DMS53 treated with DMSO at 0.1 percent for 48 hours (cell line): ENCODE results near the gene VAMP2.

Source experiments
- DNase-seq: peaks from one replicate; lab custom pipeline; 2025; ENCODE audit not compliant: unreplicated experiment; lab: John Stamatoyannopoulos, UW

The VAMP2 gene

GRCh38 chr17:8162233-8162996, at the start of gene VAMP2:
VAMP2 (minus strand) TSS chr17:8162948; CDS start chr17:8162879, 69 bp downstream.
- peak; percentile 58 for DNase-seq

- DNase-seq, result no peak
These were observed 48.2 kb upstream of the VAMP2 start for GRCh38 chr17:8210761-8211458.

GRCh38 chr17:8209907-8210760, 47.4 kb upstream of the VAMP2 start, which contains the start of gene AURKB:
AURKB (minus strand) TSS chr17:8210575; CDS start chr17:8210224, 351 bp downstream.
- DNase-seq, result peak; percentile 93

- DNase-seq, result no peak
These were observed 43.8 kb upstream of the VAMP2 start for GRCh38 chr17:8206536-8206935.

GRCh38 chr17:8204761-8205555, 42.2 kb upstream of the VAMP2 start:
- no peak for DNase-seq

GRCh38 chr17:8192070-8192815, 29.5 kb upstream of the VAMP2 start:
- peak; percentile 99 for DNase-seq

GRCh38 chr17:8190506-8190905, 27.8 kb upstream of the VAMP2 start:
- peak; percentile 70 for DNase-seq

- peak; percentile 99 for DNase-seq
These were observed 27.1 kb upstream of the VAMP2 start, which contains the start of gene BORCS6 for GRCh38 chr17:8189711-8190477. BORCS6 (minus strand) TSS chr17:8190180; CDS start chr17:8190140, 40 bp downstream.

GRCh38 chr17:8189041-8189710, 26.4 kb upstream of the VAMP2 start:
- DNase-seq, result no peak

GRCh38 chr17:8188263-8188839, 25.6 kb upstream of the VAMP2 start:
- DNase-seq, result no peak

GRCh38 chr17:8187517-8188262, 24.9 kb upstream of the VAMP2 start:
- peak; percentile 98 for DNase-seq

GRCh38 chr17:8186787-8187516, 24.2 kb upstream of the VAMP2 start:
- peak; percentile 98 for DNase-seq

- DNase-seq, result no peak
These were observed 23.7 kb upstream of the VAMP2 start for GRCh38 chr17:8186446-8186786.

- DNase-seq, result peak; percentile 78
These were observed 23.1 kb upstream of the VAMP2 start for GRCh38 chr17:8185582-8186445.

GRCh38 chr17:8176998-8177731, 14.4 kb upstream of the VAMP2 start:
- DNase-seq, result no peak
